Measurements from ENCODE around the gene NACC2.

GRCh38 chr9:136074706-136075105, 20.4 kb downstream of the NACC2 start:
- TF ChIP-seq CTCF (IDR thresholded peaks at IDR 0.05; ENCODE audit: low read depth, low read length, poor library complexity, severe bottlenecking), result no peak
- TF ChIP-seq EZH2phosphoT487 (IDR thresholded peaks at IDR 0.05; ENCODE audit: borderline replicate concordance, low read length), result no peak

Data from DOHH2 (cell line).